Uterus (tissue), 4 donors: ENCODE measurements around the gene AGPAT3. TPM values are rescaled to one million over a fixed set of nuclear protein-coding genes. Genes with fewer than 3 reads are reported as not detected.

Source experiments
- DNase-seq, 2 donors: peaks; one replicate each; pipeline ENCODE4 v3.0.0-alpha.2; 2019 to 2020
- H3K27ac ChIP-seq, 2 donors: fragments of 200-600 bp; sonication (generic); 1 replicate in 1 of 2; 2 replicates in 1 of 2; pipeline ENCODE4 v1.5.1; 2016 to 2018
- H3K27me3 ChIP-seq, 2 donors: fragments of 200-600 bp; sonication (generic); one replicate each; pipeline ENCODE4 v1.5.1; 2018 to 2019; ENCODE audit warnings: control low read depth in 1 of 2
- H3K36me3 ChIP-seq, 2 donors: fragments of 200-600 bp; sonication (generic); one replicate each; pipeline ENCODE4 v1.5.1; 2019; ENCODE audit warnings: control low read depth in 1 of 2
- H3K4me1 ChIP-seq, 2 donors: fragments of 200-600 bp; sonication (generic); one replicate each; pipeline ENCODE4 v1.5.1; 2018 to 2019; ENCODE audit warnings: control low read depth in 1 of 2
- H3K4me3 ChIP-seq, 2 donors: fragments of 200-600 bp; sonication (generic); 1 replicate in 1 of 2; 2 replicates in 1 of 2; pipeline ENCODE4 v1.5.1; 2018 to 2019; ENCODE audit warnings: mild to moderate bottlenecking in 1 of 2
- H3K9me3 ChIP-seq, 2 donors: fragments of 200-600 bp; sonication (generic); one replicate each; pipeline ENCODE4 v1.5.1; 2019; ENCODE audit warnings: control low read depth in 1 of 2
- POLR2A ChIP-seq, 2 donors: fragments of 450-650 bp; IDR thresholded peaks; one replicate each; pipeline ENCODE4 v1.6.1; 2016; ENCODE audit warnings: antibody characterized with exemption in 2 of 2, mild to moderate bottlenecking in 1 of 2, moderate library complexity in 1 of 2
- intact Hi-C: fragments of 100-400 bp; cut with DNase I; formaldehyde crosslinking; loops from one replicate; pipeline ENCODE4 v1.15.1; 2023; ENCODE audit warnings: low total_unique reads
- total RNA-seq, 4 donors: library from RNA; depleted of rRNA in 3 of 4; stranded (reverse); fragments of >200 nt in 3 of 4; gene quantifications; one replicate each; pipeline versions ENCODE4 v1.1.0 to v1.2.4, GENCODE V29; 2014 to 2023
- TF ChIP-seq, protein P1 (sequence below), 4 experiments: fragments of 200-600 bp in 2 of 4; fragments of 450-650 bp in 2 of 4; sonication (generic) in 2 of 4; IDR thresholded peaks; one replicate each; pipeline ENCODE4 v1.5.1; 2016 to 2019; ENCODE audit warnings: antibody characterized with exemption in 4 of 4, mild to moderate bottlenecking in 2 of 4, moderate library complexity in 1 of 4
- donor health status: DM: yes; HTN: yes; CAD: no.

AGPAT3 gene
- total RNA-seq, 4 donors from 2014 or later = 6.8 to 43.4 (median 28.4) TPM

DNA sequence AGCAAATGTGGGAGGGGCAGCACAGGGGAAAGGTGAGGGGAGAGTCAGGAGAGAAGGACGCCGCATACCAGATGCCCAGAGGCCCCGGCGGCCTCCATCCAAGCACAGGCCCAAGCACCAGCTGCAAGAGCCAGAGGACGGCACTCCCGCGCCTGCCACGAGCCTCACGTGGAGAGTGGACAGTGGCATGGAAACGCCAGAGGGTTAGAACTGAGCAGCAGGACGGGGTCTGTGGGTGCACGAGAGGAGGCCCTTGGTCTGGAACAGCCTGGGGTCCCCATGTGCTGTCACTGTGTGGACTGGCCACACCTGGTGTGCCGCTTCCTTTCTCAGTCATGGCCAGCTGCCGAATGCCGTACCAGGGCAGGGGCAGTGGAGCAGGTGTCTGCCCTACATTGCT, 68.7 kb downstream of the AGPAT3 start:
- no peaks in the 10 kb centered on the region for H3K4me1 ChIP-seq
- TF ChIP-seq POLR2A (IDR thresholded peaks at IDR 0.05) = no peak
- TF ChIP-seq, protein P1, sequence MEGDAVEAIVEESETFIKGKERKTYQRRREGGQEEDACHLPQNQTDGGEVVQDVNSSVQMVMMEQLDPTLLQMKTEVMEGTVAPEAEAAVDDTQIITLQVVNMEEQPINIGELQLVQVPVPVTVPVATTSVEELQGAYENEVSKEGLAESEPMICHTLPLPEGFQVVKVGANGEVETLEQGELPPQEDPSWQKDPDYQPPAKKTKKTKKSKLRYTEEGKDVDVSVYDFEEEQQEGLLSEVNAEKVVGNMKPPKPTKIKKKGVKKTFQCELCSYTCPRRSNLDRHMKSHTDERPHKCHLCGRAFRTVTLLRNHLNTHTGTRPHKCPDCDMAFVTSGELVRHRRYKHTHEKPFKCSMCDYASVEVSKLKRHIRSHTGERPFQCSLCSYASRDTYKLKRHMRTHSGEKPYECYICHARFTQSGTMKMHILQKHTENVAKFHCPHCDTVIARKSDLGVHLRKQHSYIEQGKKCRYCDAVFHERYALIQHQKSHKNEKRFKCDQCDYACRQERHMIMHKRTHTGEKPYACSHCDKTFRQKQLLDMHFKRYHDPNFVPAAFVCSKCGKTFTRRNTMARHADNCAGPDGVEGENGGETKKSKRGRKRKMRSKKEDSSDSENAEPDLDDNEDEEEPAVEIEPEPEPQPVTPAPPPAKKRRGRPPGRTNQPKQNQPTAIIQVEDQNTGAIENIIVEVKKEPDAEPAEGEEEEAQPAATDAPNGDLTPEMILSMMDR (IDR thresholded peaks at IDR 0.05) = no peak
- intact Hi-C loops = no loop called here

DNA sequence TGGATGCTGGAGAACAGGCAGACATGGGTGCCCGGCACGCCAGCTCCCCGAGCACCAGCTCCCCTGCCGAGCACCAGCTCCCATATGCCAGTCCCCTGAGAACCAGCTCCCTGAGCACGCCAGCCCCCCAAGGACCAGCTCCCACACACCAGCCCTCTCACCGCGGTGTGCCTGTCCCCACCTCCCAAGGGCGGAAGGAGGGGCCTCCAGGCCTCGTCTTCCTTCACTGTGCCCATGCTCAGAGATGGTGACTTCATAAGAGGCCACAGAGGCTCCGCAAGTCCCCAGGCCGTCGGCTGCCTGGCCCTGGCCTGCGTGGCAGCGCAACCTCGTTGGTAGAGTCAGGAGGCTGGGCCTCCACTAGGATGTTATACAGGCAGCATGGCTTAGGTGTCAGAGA, 69.1 kb downstream of the AGPAT3 start:
- intact Hi-C loops = no loop called here
- no peaks in the 10 kb centered on the region for H3K9me3 ChIP-seq

More for the DNA sequence above, 68.7 kb downstream of the AGPAT3 start:
- Histone ChIP-seq H3K36me3 (no peaks in the 10 kb centered on the region), H3K4me3 (no peak overlapping the region), H3K27ac (no peak overlapping the region), H3K9me3 (no peaks in the 10 kb centered on the region), H3K27me3 (no peaks in the 10 kb centered on the region)
- DNase-seq = no peak

DNA sequence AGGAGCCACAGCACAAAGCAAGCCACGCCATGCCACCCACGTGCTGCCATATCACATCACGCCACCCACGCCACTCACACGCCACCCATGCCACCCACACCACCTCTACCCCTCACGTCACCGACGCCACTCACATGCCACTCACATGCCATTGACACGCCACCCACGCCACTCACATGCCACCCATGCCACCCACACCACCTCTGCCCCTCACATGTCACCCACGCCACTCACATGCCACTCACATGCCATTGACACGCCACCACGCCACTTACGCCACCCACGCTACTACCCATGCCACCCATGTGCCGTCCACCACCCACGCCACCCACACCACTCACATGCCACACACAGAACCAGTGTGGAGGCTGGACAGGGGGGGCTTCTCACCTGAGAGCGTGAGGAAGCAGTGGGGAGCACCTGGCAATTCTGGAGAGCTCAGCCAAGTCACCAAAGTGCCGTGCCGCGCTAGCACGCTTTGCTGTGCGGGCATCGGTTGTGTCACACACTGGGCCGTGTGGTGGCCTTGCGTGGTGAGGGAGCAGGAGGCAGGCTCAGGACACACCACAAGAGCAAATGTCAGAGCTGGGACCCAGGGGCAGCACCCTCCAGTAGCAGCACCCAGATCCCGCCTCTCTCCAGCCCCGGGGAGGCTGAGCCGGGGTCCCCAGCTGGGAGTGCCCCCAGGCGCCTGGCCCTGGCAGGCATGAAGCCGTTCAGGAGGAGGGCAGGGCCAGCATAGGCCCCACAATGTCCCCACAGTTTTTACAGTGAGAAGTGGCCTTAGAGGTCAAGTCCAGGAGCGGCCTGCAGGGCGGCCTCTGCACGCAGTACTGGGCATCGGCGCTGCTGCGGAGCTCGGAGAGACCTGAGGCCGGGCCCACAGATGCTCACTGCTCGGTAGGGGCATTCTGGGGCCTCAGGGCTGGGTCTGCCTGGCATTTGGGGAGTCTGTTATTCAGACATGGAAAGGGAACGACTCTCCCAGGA, 70.0 kb downstream of the AGPAT3 start:
- intact Hi-C loops = no loop called here
- Histone ChIP-seq H3K27ac (no peak overlapping the region), H3K27me3 (no peaks in the 10 kb centered on the region), H3K4me1 (no peaks in the 10 kb centered on the region), H3K4me3 (no peak overlapping the region), H3K9me3 (no peaks in the 10 kb centered on the region), H3K36me3 (no peaks in the 10 kb centered on the region)
- TF ChIP-seq, protein P1 (IDR thresholded peaks at IDR 0.05) = no peak
- no peak for TF ChIP-seq POLR2A (IDR thresholded peaks at IDR 0.05)
- DNase-seq = no peak

More for the DNA sequence above, 69.1 kb downstream of the AGPAT3 start:
- no peak for DNase-seq
- no peak overlapping the region for H3K27ac ChIP-seq
- H3K4me1 ChIP-seq = no peaks in the 10 kb centered on the region
- H3K4me3 ChIP-seq = no peak overlapping the region
- H3K27me3 ChIP-seq = no peaks in the 10 kb centered on the region
- no peak for TF ChIP-seq POLR2A (IDR thresholded peaks at IDR 0.05)
- TF ChIP-seq, protein P1 (IDR thresholded peaks at IDR 0.05) = no peak
- no peaks in the 10 kb centered on the region for H3K36me3 ChIP-seq

DNA sequence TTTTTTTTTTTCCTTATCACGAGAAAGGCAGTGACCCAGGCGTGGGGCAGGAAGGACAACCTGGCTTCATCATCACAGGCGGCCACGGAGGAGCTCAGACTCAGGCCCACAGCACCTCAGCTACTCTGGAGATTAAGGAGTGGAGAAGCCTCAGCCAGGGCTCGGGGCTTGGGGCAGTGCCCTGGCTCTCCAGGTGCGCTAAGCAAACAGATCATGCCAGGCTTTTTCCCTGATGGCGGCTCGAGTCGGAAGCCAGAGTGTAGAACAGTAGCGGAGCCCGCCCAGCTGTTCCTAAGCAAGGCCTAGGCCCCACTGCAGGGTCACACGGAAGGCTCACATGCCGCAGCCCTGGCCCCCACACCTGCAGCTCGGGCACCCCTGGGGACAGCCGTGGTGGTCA, 70.7 kb downstream of the AGPAT3 start:
- Histone ChIP-seq H3K27ac (no peak overlapping the region), H3K27me3 (no peaks in the 10 kb centered on the region), H3K4me1 (no peaks in the 10 kb centered on the region), H3K4me3 (no peak overlapping the region), H3K36me3 (no peaks in the 10 kb centered on the region), H3K9me3 (no peaks in the 10 kb centered on the region)
- intact Hi-C loops = no loop called here
- no peak for DNase-seq
- TF ChIP-seq, protein P1 (IDR thresholded peaks at IDR 0.05) = no peak
- TF ChIP-seq POLR2A (IDR thresholded peaks at IDR 0.05) = no peak

DNA sequence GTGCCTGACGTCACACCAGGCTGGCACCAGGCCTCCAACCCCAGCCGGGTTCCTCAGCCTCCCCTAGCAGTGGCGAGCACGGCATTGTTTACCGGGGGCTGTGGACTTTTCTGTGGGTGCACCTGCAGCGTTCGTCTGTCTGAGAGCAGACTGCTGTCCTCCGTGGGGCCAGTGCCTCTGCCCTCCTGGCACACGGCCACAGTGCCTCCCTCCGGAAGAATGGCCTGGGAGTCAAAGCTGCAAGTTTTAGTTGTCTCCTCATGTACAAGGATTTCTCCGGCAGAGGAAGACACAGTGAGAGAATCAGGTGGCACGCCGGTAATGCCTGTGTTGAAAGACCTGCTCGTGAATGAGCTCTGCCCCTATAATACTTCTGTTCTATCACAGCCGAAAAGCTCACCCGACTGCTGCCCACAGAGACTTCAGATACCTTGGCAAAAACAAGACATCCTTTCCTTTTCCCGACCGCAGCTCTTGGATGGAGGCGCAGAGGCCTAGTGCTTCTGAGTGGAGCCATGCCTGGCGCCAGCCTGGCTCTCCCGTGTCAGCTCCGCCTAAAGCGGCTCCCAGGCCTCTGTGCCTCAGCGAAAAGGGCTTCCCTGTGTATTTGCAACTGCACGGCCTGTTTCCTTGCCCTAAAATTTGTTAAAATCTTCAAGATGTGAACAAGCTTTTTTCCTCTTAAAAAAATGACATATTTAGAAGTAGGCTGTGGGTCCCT, 71.4 kb downstream of the AGPAT3 start:
- intact Hi-C loops = no loop called here
- no peak for DNase-seq
- Histone ChIP-seq H3K9me3 (no peaks in the 10 kb centered on the region), H3K27ac (no peak overlapping the region), H3K36me3 (no peaks in the 10 kb centered on the region), H3K27me3 (no peaks in the 10 kb centered on the region), H3K4me3 (no peak overlapping the region), H3K4me1 (no peaks in the 10 kb centered on the region)
- TF ChIP-seq, protein P1 (IDR thresholded peaks at IDR 0.05) = no peak
- no peak for TF ChIP-seq POLR2A (IDR thresholded peaks at IDR 0.05)
